HEK293T (cell line): ENCODE data around the gene ZNF575.

Experiments used
- BHLHE40 ChIP-seq: fragments of 450-650 bp; IDR thresholded peaks from 2 replicates; pipeline ENCODE4 v1.6.1; 2016; ENCODE audit warnings: mild to moderate bottlenecking, moderate library complexity, borderline replicate concordance
- FOXA1 ChIP-seq: fragments of 450-650 bp; IDR thresholded peaks from 2 replicates; pipeline ENCODE4 v1.6.1; 2016; ENCODE audit warnings: mild to moderate bottlenecking
- FOXM1 ChIP-seq: fragments of 450-650 bp; IDR thresholded peaks from 2 replicates; pipeline ENCODE4 v1.6.1; 2017; ENCODE audit warnings: mild to moderate bottlenecking, borderline replicate concordance
- HDGF ChIP-seq: fragments of 450-650 bp; IDR thresholded peaks from 2 replicates; pipeline ENCODE4 v1.6.1; 2017; ENCODE audit warnings: antibody characterized with exemption, borderline replicate concordance
- NFRKB ChIP-seq: fragments of 450-650 bp; IDR thresholded peaks from 2 replicates; pipeline ENCODE4 v1.6.1; 2016; ENCODE audit warnings: mild to moderate bottlenecking, moderate library complexity
- SUZ12 ChIP-seq: fragments of 450-650 bp; IDR thresholded peaks from 2 replicates; pipeline ENCODE4 v1.6.1; 2016; ENCODE audit warnings: mild to moderate bottlenecking
- TARDBP ChIP-seq: fragments of 450-650 bp; IDR thresholded peaks from 2 replicates; pipeline ENCODE4 v1.6.1; 2016
- ZNF384 ChIP-seq: fragments of 450-650 bp; IDR thresholded peaks from 2 replicates; pipeline ENCODE4 v1.6.1; 2016

GRCh38 chr19:43534816-43535761, 2.1 kb downstream of the ZNF575 start:
- TF ChIP-seq FOXM1 (no peak), BHLHE40 (no peak), SUZ12 (no peak), ZNF384 (no peak), NFRKB (no peak), HDGF (no peak), FOXA1 (no peak), TARDBP (no peak)
